HUES64 (cell line): ENCODE measurements around the gene NANOS3. TPM values are rescaled to one million over a fixed set of nuclear protein-coding genes. Genes with fewer than 3 reads are reported as not detected.

Experiments
- H3K27ac ChIP-seq: 2 replicates; pipeline ENCODE4 v1.7.0; 2013; ENCODE audit warnings: low read depth, low read length, inconsistent platforms
- H3K27me3 ChIP-seq: 2 replicates; pipeline ENCODE4 v1.6.1; 2013; ENCODE audit warnings: mild to moderate bottlenecking, low read length; ENCODE audit not compliant: insufficient read depth
- H3K36me3 ChIP-seq: 2 replicates; pipeline ENCODE4 v1.6.1; 2013; ENCODE audit warnings: mild to moderate bottlenecking, low read length; ENCODE audit not compliant: insufficient read depth
- H3K4me1 ChIP-seq: 2 replicates; pipeline ENCODE4 v1.6.1; 2013; ENCODE audit warnings: mild to moderate bottlenecking, low read length, moderate library complexity; ENCODE audit not compliant: insufficient read depth
- H3K4me3 ChIP-seq: 2 replicates; pipeline ENCODE4 v1.5.1; 2013; ENCODE audit warnings: mild to moderate bottlenecking, low read length, moderate library complexity
- H3K9ac ChIP-seq: 2 replicates; pipeline ENCODE4 v1.6.1; 2013; ENCODE audit warnings: mild to moderate bottlenecking, low read depth, low read length
- H3K9me3 ChIP-seq: 2 replicates; pipeline ENCODE4 v1.6.1; 2013; ENCODE audit warnings: low read depth, low read length; ENCODE audit not compliant: insufficient read depth
- WGBS: fragments of 150-250, 120-280 bp; methylation state at CpG from one replicate; pipeline ENCODE4 v1.1.7; 2013; ENCODE audit warnings: missing lambda C conversion rate; 5-methylcytosine and 5-hydroxymethylcytosine counted together
- polyA plus RNA-seq, 2 experiments: library from polyadenylated mRNA; stranded (reverse); fragments of 50-300 nt; gene quantifications; one replicate each; pipeline ENCODE4 v1.2.3, GENCODE V29; 2013

NANOS3 gene
- polyA plus RNA-seq (2013, experiment 1 of 2), result not detected
- not detected for polyA plus RNA-seq (2013, experiment 2 of 2)

- WGBS, result 55% methylated on average over 3 of the region's 5 CpGs
- H3K27me3 ChIP-seq, result peaks cover 52% of the 10 kb centered on the region
- H3K9ac ChIP-seq, result no peak within 1 kb of the TSS
- H3K4me3 ChIP-seq, result no peak within 1 kb of the TSS
- no peak within 1 kb of the TSS for H3K27ac ChIP-seq
- H3K36me3 ChIP-seq, result no peaks in the 10 kb centered on the region
- H3K4me1 ChIP-seq, result peaks cover 19% of the 10 kb centered on the region
- H3K9me3 ChIP-seq, result no peaks in the 10 kb centered on the region
These were observed at the start of gene NANOS3 for GRCh38 chr19:13876834-13877233. TSS of gene NANOS3 (plus strand) at chr19:13877134. CDS start at chr19:13877249, 115 bp downstream.

- 78% methylated on average over 4 of the region's 4 CpGs for WGBS
These were observed 49.3 kb upstream of the NANOS3 start for GRCh38 chr19:13827656-13828055.

GRCh38 chr19:13830114-13830740, 46.7 kb upstream of the NANOS3 start:
- H3K9ac ChIP-seq, result no peak overlapping the region
- peaks cover 31% of the 10 kb centered on the region for H3K36me3 ChIP-seq
- H3K27me3 ChIP-seq, result no peaks in the 10 kb centered on the region
- H3K4me1 ChIP-seq, result no peaks in the 10 kb centered on the region; the same call in 1 of the 2 replicates
- H3K4me3 ChIP-seq, result no peak overlapping the region
- 96% methylated on average over 47 of the region's 47 CpGs for WGBS
- H3K27ac ChIP-seq, result no peak overlapping the region
- no peaks in the 10 kb centered on the region for H3K9me3 ChIP-seq

More at GRCh38 chr19:13827656-13828055, 49.3 kb upstream of the NANOS3 start:
- H3K9ac ChIP-seq, result no peak overlapping the region
- no peak overlapping the region for H3K4me3 ChIP-seq
- H3K27ac ChIP-seq, result no peak overlapping the region
- H3K9me3 ChIP-seq, result no peaks in the 10 kb centered on the region
- H3K36me3 ChIP-seq, result peaks cover 48% of the 10 kb centered on the region
- H3K4me1 ChIP-seq, result no peaks in the 10 kb centered on the region; the same call in 1 of the 2 replicates
- H3K27me3 ChIP-seq, result no peaks in the 10 kb centered on the region

GRCh38 chr19:13830741-13831536, 46.0 kb upstream of the NANOS3 start:
- no peak overlapping the region for H3K4me3 ChIP-seq
- H3K9ac ChIP-seq, result no peak overlapping the region
- H3K36me3 ChIP-seq, result peaks cover 31% of the 10 kb centered on the region
- H3K27me3 ChIP-seq, result no peaks in the 10 kb centered on the region
- H3K9me3 ChIP-seq, result no peaks in the 10 kb centered on the region
- WGBS, result 94% methylated on average over 32 of the region's 32 CpGs
- no peak overlapping the region for H3K27ac ChIP-seq
- H3K4me1 ChIP-seq, result no peaks in the 10 kb centered on the region; the same call in 1 of the 2 replicates

GRCh38 chr19:13831537-13832467, 45.1 kb upstream of the NANOS3 start:
- 95% methylated on average over 19 of the region's 22 CpGs for WGBS
- no peaks in the 10 kb centered on the region for H3K9me3 ChIP-seq
- H3K4me3 ChIP-seq, result no peak overlapping the region
- H3K27ac ChIP-seq, result no peak overlapping the region
- H3K9ac ChIP-seq, result no peak overlapping the region
- no peaks in the 10 kb centered on the region for H3K27me3 ChIP-seq
- H3K4me1 ChIP-seq, result no peaks in the 10 kb centered on the region
- peaks cover 26% of the 10 kb centered on the region for H3K36me3 ChIP-seq

- Histone ChIP-seq H3K27ac (0 out of 2 replicates have a peak overlapping the region, but pooled peaks have one; percentile 3), H3K27me3 (no peaks in the 10 kb centered on the region), H3K4me3 (peak overlapping the region; percentile 49), H3K9ac (peak overlapping the region; percentile 19; the same call in 1 of the 2 replicates), H3K4me1 (no peaks in the 10 kb centered on the region), H3K36me3 (peaks cover 19% of the 10 kb centered on the region), H3K9me3 (no peaks in the 10 kb centered on the region)
- 14% methylated on average over 59 of the region's 59 CpGs for WGBS
These were observed 43.3 kb upstream of the NANOS3 start for GRCh38 chr19:13833330-13834243.

GRCh38 chr19:13834244-13835069, 42.5 kb upstream of the NANOS3 start:
- Histone ChIP-seq H3K27me3 (no peaks in the 10 kb centered on the region), H3K27ac (no peak overlapping the region), H3K9me3 (no peaks in the 10 kb centered on the region), H3K4me3 (no peak overlapping the region), H3K4me1 (0 out of 2 replicates have a peak, but pooled peaks cover 5% of the 10 kb centered on the region), H3K36me3 (peaks cover 13% of the 10 kb centered on the region), H3K9ac (no peak overlapping the region)
- WGBS, result 92% methylated on average over 14 of the region's 14 CpGs

GRCh38 chr19:13835791-13836723, 40.9 kb upstream of the NANOS3 start:
- H3K9ac ChIP-seq, result no peak overlapping the region
- H3K27me3 ChIP-seq, result no peaks in the 10 kb centered on the region
- 0 out of 2 replicates have a peak overlapping the region, but pooled peaks have one; percentile 13 for H3K27ac ChIP-seq
- H3K4me3 ChIP-seq, result no peak overlapping the region
- 0 out of 2 replicates have a peak, but pooled peaks cover 5% of the 10 kb centered on the region for H3K4me1 ChIP-seq
- peaks cover 1% of the 10 kb centered on the region for H3K36me3 ChIP-seq
- WGBS, result 90% methylated on average over 21 of the region's 21 CpGs
- H3K9me3 ChIP-seq, result no peaks in the 10 kb centered on the region
